CD4-positive, CD25-positive, alpha-beta regulatory T cell (primary cell): Measurements from ENCODE around the gene FAM174C. TPM values are rescaled to one million over a fixed set of nuclear protein-coding genes. Genes with fewer than 3 reads are reported as not detected.

Experiments used
- ATAC-seq, 2 donors: fragments of 150-1000 bp; cut with Tn5 transposase; one replicate each; pipeline ENCODE4 v1.10.0; 2021; ENCODE audit warnings: low read depth in 2 of 2, moderate number of reproducible peaks in 2 of 2, moderate library complexity in 1 of 2
- DNase-seq, 3 donors: peaks; one replicate each; pipeline versions ENCODE4 v3.0.0 to v3.0.0-alpha.2; 2012 to 2022; ENCODE audit warnings: mixed read lengths in 1 of 3
- H3K27ac ChIP-seq: one replicate; pipeline ENCODE4 v1.7.0; 2013; ENCODE audit warnings: mild to moderate bottlenecking, low read length; ENCODE audit not compliant: insufficient read depth, poor library complexity, severe bottlenecking
- H3K27me3 ChIP-seq: one replicate; pipeline ENCODE4 v1.7.0; 2013; ENCODE audit warnings: low read length; ENCODE audit not compliant: control insufficient read depth, insufficient read depth
- H3K36me3 ChIP-seq: one replicate; pipeline ENCODE4 v1.7.0; 2013; ENCODE audit warnings: mild to moderate bottlenecking, low read length, moderate library complexity; ENCODE audit not compliant: control insufficient read depth, insufficient read depth
- H3K4me1 ChIP-seq: 2 replicates; pipeline ENCODE4 v1.7.0; 2013; ENCODE audit warnings: mild to moderate bottlenecking, low read length; ENCODE audit not compliant: insufficient read depth, control insufficient read depth, poor library complexity, severe bottlenecking
- H3K4me3 ChIP-seq: one replicate; pipeline ENCODE4 v1.7.0; 2013; ENCODE audit warnings: low read depth, mild to moderate bottlenecking, low read length, moderate library complexity
- H3K9me3 ChIP-seq, 2 experiments: 1 replicate in 1 of 2; 2 replicates in 1 of 2; pipeline ENCODE4 v1.7.0; 2013; ENCODE audit warnings: low read length in 2 of 2, mild to moderate bottlenecking in 1 of 2, moderate library complexity in 1 of 2; ENCODE audit not compliant: control insufficient read depth in 2 of 2
- H3K27ac Mint-ChIP-seq, 3 donors: one replicate each; pipeline ENCODE4 v1.8.0; 2020 to 2022; ENCODE audit warnings: mild to moderate bottlenecking in 3 of 3, mixed read lengths in 3 of 3, moderate library complexity in 2 of 3
- H3K27me3 Mint-ChIP-seq: one replicate; pipeline ENCODE4 v1.8.0; 2022; ENCODE audit warnings: mild to moderate bottlenecking, mixed read lengths
- H3K36me3 Mint-ChIP-seq: one replicate; pipeline ENCODE4 v1.8.0; 2020; ENCODE audit warnings: mixed read lengths
- H3K4me1 Mint-ChIP-seq, 4 donors: one replicate each; pipeline ENCODE4 v1.8.0; 2020 to 2022; ENCODE audit warnings: mixed read lengths in 4 of 4, mild to moderate bottlenecking in 1 of 4
- H3K4me3 Mint-ChIP-seq, 4 donors: one replicate each; pipeline ENCODE4 v1.8.0; 2020 to 2022; ENCODE audit warnings: mild to moderate bottlenecking in 4 of 4, mixed read lengths in 4 of 4, moderate library complexity in 3 of 4
- H3K9me3 Mint-ChIP-seq, 7 donors: one replicate each; pipeline ENCODE4 v1.8.0; 2020 to 2022; ENCODE audit warnings: mixed read lengths in 7 of 7, mild to moderate bottlenecking in 3 of 7, moderate library complexity in 2 of 7
- polyA plus RNA-seq, 4 donors: library from polyadenylated mRNA; unstranded; fragments of 300-500 nt; fragmentation: Illumina TruSeq; gene quantifications; one replicate each; pipeline ENCODE4 v1.2.3, GENCODE V29; 2021
- total RNA-seq: library from RNA; stranded (reverse); gene quantifications from one replicate; pipeline ENCODE4 v1.2.3, GENCODE V29; 2022

Gene FAM174C
- total and polyA plus RNA-seq, 5 donors from 2014 or later: 44.2 to 91.3 (median 87.4) TPM

DNA sequence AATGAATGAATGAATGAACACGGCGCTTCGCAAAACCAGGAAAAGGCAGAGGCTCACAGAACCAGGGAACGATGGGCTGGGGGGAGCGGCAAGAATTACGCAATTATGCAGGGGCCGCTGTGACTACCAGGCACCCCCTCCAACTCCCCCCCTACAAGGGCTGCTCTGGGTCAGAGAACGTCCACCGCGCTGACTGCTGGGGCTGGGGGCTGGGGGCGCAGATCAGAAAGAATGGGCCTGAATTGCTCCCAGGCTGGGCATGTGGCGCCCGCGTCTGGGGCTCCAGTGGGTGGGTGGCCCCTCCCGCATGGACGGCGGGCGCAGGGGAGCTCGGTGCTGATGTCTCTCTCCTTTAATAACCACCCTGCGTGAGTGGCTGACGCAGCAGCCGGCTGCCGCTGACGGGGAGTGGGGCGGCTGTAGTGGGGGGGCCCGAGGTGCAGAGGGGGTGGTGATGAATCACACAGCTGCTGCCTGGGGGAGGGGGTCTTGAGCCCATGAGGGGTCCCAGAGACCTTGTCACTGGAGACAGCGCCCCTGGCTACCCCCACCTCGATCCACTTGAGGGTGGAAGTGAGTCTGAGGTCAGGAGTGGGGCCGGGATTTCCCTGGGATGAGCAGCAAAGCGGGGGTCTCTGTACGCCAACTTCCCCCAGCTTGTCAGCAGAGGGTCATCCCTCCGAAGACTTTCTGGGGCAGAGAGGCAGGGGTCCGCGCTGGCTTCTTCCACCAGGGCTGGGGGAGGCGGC is 7.7 kb upstream of the FAM174C start:
- peaks cover 24% of the 10 kb centered on the region for H3K36me3 Mint-ChIP-seq
- H3K4me3 ChIP-seq: peak overlapping the region; percentile 13
- peak overlapping the region in 2 of 3 donors; percentile 20 to 65 for H3K27ac Mint-ChIP-seq
- H3K9me3 Mint-ChIP-seq: peaks cover 0 to 2% (median 0%) of the 10 kb centered on the region in 7 donors
- ATAC-seq: no peak
- H3K4me3 Mint-ChIP-seq: peak overlapping the region; percentile 47 to 82 (median 80)
- peaks cover 21% of the 10 kb centered on the region for H3K36me3 ChIP-seq
- H3K4me1 ChIP-seq: peaks cover 65% of the 10 kb centered on the region
- no peak for DNase-seq
- no peaks in the 10 kb centered on the region for H3K9me3 ChIP-seq
- no peak overlapping the region for H3K27ac ChIP-seq
- peaks cover 5% of the 10 kb centered on the region for H3K27me3 Mint-ChIP-seq
- peaks cover 0 to 69% (median 26%) of the 10 kb centered on the region in 4 donors for H3K4me1 Mint-ChIP-seq
- H3K27me3 ChIP-seq: no peaks in the 10 kb centered on the region

DNA sequence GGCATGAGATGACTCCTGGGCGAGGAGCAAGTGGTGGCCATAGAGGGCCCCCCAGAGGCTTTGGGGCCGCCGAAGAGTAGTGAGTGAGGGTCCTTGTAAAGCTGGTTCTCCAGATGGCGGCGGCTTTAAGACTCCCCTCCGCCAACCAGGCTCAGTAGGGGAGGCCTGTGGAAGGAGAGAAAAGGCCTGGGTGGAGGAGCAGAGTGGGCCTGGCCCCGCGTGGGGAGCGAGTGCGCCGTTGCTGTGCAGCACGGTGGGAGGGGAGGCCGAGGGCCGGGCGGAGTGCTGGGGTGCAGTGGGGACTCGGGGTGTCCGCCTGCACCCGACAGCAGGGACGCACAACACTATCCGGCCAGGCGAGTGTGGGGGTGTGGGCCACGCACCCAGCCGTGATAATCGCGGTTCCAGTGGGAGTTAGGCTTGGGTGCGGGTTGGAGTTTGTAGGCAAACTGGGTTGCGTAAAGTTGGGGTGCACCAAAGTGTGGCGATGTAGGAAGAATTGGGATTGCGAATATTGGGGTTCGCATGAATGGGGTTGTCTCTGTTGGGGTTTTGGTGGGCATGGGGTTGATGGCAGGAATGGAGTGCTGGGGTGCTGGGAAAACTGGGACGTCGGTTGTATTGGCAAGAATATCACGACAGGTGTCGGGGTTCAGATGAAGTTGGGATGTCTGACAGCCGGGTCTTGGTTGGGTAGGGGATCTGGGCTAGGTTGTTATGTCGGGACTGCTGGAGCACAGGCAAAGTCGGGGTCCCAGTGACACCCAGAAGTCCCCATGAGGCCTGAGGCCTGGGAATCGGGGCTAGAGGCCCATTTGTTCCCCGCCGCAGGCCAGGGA is 6.9 kb upstream of the FAM174C start:
- ATAC-seq (no peak), DNase-seq (no peak)
- Histone ChIP-seq H3K27me3 (no peaks in the 10 kb centered on the region), H3K4me3 (no peak overlapping the region), H3K27ac (peak overlapping the region; percentile 85), H3K4me1 (peaks cover 72% of the 10 kb centered on the region), H3K9me3 (no peaks in the 10 kb centered on the region), H3K36me3 (peaks cover 29% of the 10 kb centered on the region)
- H3K36me3 Mint-ChIP-seq: peaks cover 30% of the 10 kb centered on the region
- peaks cover 0 to 68% (median 29%) of the 10 kb centered on the region in 4 donors for H3K4me1 Mint-ChIP-seq
- H3K9me3 Mint-ChIP-seq: peaks cover 0 to 2% (median 0%) of the 10 kb centered on the region in 7 donors
- H3K4me3 Mint-ChIP-seq: peak overlapping the region; percentile 82 to 92 (median 85)
- H3K27ac Mint-ChIP-seq: peak overlapping the region in 2 of 3 donors; percentile 88 to 90
- H3K27me3 Mint-ChIP-seq: peaks cover 5% of the 10 kb centered on the region

GRCh38 chr19:1269065-1269477 is 6.3 kb upstream of the FAM174C start, which contains the start of gene CIRBP:
TSS of gene CIRBP (plus strand) at chr19:1269332. CDS start at chr19:1270934, 1,602 bp downstream.
- H3K27me3 Mint-ChIP-seq: peaks cover 5% of the 10 kb centered on the region
- H3K27ac Mint-ChIP-seq: peak within 1 kb of the TSS; percentile 92 to 96 (median 95)
- H3K9me3 ChIP-seq: no peaks in the 10 kb centered on the region
- peak within 1 kb of the TSS; percentile 89 to 96 (median 92) for H3K4me3 Mint-ChIP-seq
- peaks cover 0 to 2% (median 0%) of the 10 kb centered on the region in 7 donors for H3K9me3 Mint-ChIP-seq
- peak within 1 kb of the TSS; percentile 91 for H3K4me3 ChIP-seq
- peaks cover 0 to 74% (median 34%) of the 10 kb centered on the region in 4 donors for H3K4me1 Mint-ChIP-seq
- peaks cover 78% of the 10 kb centered on the region for H3K4me1 ChIP-seq
- H3K27me3 ChIP-seq: no peaks in the 10 kb centered on the region
- H3K36me3 ChIP-seq: peaks cover 35% of the 10 kb centered on the region
- peaks cover 36% of the 10 kb centered on the region for H3K36me3 Mint-ChIP-seq
- peak; percentile 79 to 81 for ATAC-seq
- H3K27ac ChIP-seq: peak within 1 kb of the TSS; percentile 85
- peak; percentile 99 for DNase-seq

- ATAC-seq (peak; percentile 36 to 38), DNase-seq (peak; percentile 82 to 87 (median 84))
- H3K27ac Mint-ChIP-seq: peak overlapping the region; percentile 92 to 96 (median 95)
- H3K36me3 Mint-ChIP-seq: peaks cover 37% of the 10 kb centered on the region
- peaks cover 0 to 75% (median 35%) of the 10 kb centered on the region in 4 donors for H3K4me1 Mint-ChIP-seq
- peaks cover 41% of the 10 kb centered on the region for H3K36me3 ChIP-seq
- peaks cover 0 to 2% (median 0%) of the 10 kb centered on the region in 7 donors for H3K9me3 Mint-ChIP-seq
- peak overlapping the region; percentile 85 for H3K27ac ChIP-seq
- H3K4me3 ChIP-seq: peak overlapping the region; percentile 91
- peak overlapping the region; percentile 89 to 96 (median 92) for H3K4me3 Mint-ChIP-seq
- H3K9me3 ChIP-seq: no peaks in the 10 kb centered on the region
- no peaks in the 10 kb centered on the region for H3K27me3 ChIP-seq
- H3K4me1 ChIP-seq: peaks cover 84% of the 10 kb centered on the region
- H3K27me3 Mint-ChIP-seq: peaks cover 5% of the 10 kb centered on the region
These were observed 5.7 kb upstream of the FAM174C start for GRCh38 chr19:1269478-1270212.

- Mint-ChIP-seq H3K9me3 (peaks cover 0 to 2% (median 0%) of the 10 kb centered on the region in 7 donors), H3K27ac (peak overlapping the region; percentile 92 to 96 (median 95)), H3K4me3 (peak overlapping the region; percentile 89 to 96 (median 92)), H3K36me3 (peaks cover 37% of the 10 kb centered on the region), H3K4me1 (peaks cover 0 to 68% (median 35%) of the 10 kb centered on the region in 4 donors), H3K27me3 (peaks cover 5% of the 10 kb centered on the region)
- peaks cover 89% of the 10 kb centered on the region for H3K4me1 ChIP-seq
- no peaks in the 10 kb centered on the region for H3K27me3 ChIP-seq
- ATAC-seq: no peak
- peak overlapping the region; percentile 91 for H3K4me3 ChIP-seq
- H3K9me3 ChIP-seq: no peaks in the 10 kb centered on the region
- H3K27ac ChIP-seq: peak overlapping the region; percentile 85
- H3K36me3 ChIP-seq: peaks cover 43% of the 10 kb centered on the region
- DNase-seq: no peak
These were observed 5.0 kb upstream of the FAM174C start for GRCh38 chr19:1270213-1270853.

GRCh38 chr19:1270854-1271527 is 4.3 kb upstream of the FAM174C start:
- H3K9me3 ChIP-seq: no peaks in the 10 kb centered on the region
- DNase-seq: no peak
- Mint-ChIP-seq H3K9me3 (peaks cover 0 to 2% (median 0%) of the 10 kb centered on the region in 7 donors), H3K36me3 (peaks cover 37% of the 10 kb centered on the region), H3K27me3 (peaks cover 5% of the 10 kb centered on the region), H3K27ac (peak overlapping the region; percentile 92 to 96 (median 95)), H3K4me1 (peaks cover 0 to 64% (median 35%) of the 10 kb centered on the region in 4 donors), H3K4me3 (peak overlapping the region; percentile 89 to 96 (median 92))
- H3K4me1 ChIP-seq: peaks cover 86% of the 10 kb centered on the region
- H3K27me3 ChIP-seq: no peaks in the 10 kb centered on the region
- H3K4me3 ChIP-seq: peak overlapping the region; percentile 91
- H3K36me3 ChIP-seq: peaks cover 43% of the 10 kb centered on the region
- ATAC-seq: no peak
- peak overlapping the region; percentile 85 for H3K27ac ChIP-seq
